GM19452 (cell line): Measurements from ENCODE around the gene ZNF236.
"Not testable (repeated sequence)": the region's sequence is repeated elsewhere in the genome, so short reads cannot be mapped to it uniquely, and the experiment has no call there.

Experiments
- ATAC-seq: cut with Tn5 transposase; IDR thresholded peaks from one replicate; pipeline ENCODE4 v1.9.1; 2021; ENCODE audit not compliant: unreplicated experiment

The ZNF236 gene

GRCh38 chr18:76943542-76944339 is 121.4 kb downstream of the ZNF236 start:
- no peak for ATAC-seq

- not testable (repeated sequence) for ATAC-seq
Observed at GRCh38 chr18:76944346-76944745, 122.0 kb downstream of the ZNF236 start.

- no peak for ATAC-seq
Observed at GRCh38 chr18:76948345-76948744, 126.0 kb downstream of the ZNF236 start.

- ATAC-seq: peak; percentile 87
Observed at GRCh38 chr18:76951456-76952247, 129.3 kb downstream of the ZNF236 start.

GRCh38 chr18:76952747-76953146 is 130.4 kb downstream of the ZNF236 start:
- no peak for ATAC-seq

GRCh38 chr18:76953156-76953555 is 130.8 kb downstream of the ZNF236 start:
- no peak for ATAC-seq

- no peak for ATAC-seq
Observed at GRCh38 chr18:76953583-76954233, 131.4 kb downstream of the ZNF236 start.

- ATAC-seq: no peak
Observed at GRCh38 chr18:76955524-76956170, 133.3 kb downstream of the ZNF236 start.

GRCh38 chr18:76956648-76957047 is 134.3 kb downstream of the ZNF236 start:
- ATAC-seq: no peak

- ATAC-seq: no peak
Observed at GRCh38 chr18:76957384-76958355, 135.3 kb downstream of the ZNF236 start.

- ATAC-seq: no peak
Observed at GRCh38 chr18:76958692-76959341, 136.5 kb downstream of the ZNF236 start.

GRCh38 chr18:76959605-76960004 is 137.2 kb downstream of the ZNF236 start:
- no peak for ATAC-seq

- no peak for ATAC-seq
Observed at GRCh38 chr18:76960528-76961035, 138.2 kb downstream of the ZNF236 start.

- no peak for ATAC-seq
Observed at GRCh38 chr18:76962851-76963250, 140.5 kb downstream of the ZNF236 start.

GRCh38 chr18:76963936-76964335 is 141.6 kb downstream of the ZNF236 start:
- no peak for ATAC-seq

GRCh38 chr18:76965555-76966151 is 143.3 kb downstream of the ZNF236 start:
- peak; percentile 57 for ATAC-seq

- ATAC-seq: not testable (repeated sequence)
Observed at GRCh38 chr18:76967299-76967698, 144.9 kb downstream of the ZNF236 start.

- ATAC-seq: no peak
Observed at GRCh38 chr18:76967721-76968472, 145.5 kb downstream of the ZNF236 start.
